OCI-LY1 (cell line): Measurements from ENCODE around the gene KCNH1.

Experiments
- EZH2 ChIP-seq: fragments of 200-600 bp; sonication (generic), shearing (Covaris generic); IDR thresholded peaks from 2 replicates; pipeline ENCODE4 v1.8.0; 2017; ENCODE audit warnings: borderline replicate concordance, mixed run types, mild to moderate bottlenecking, antibody characterized with exemption, low read length, moderate library complexity, mixed read lengths
- TF ChIP-seq, protein P1 (sequence below): fragments of 200-600 bp; sonication (generic), shearing (Covaris generic); IDR thresholded peaks from 2 replicates; pipeline ENCODE4 v1.5.1; 2017; ENCODE audit warnings: mild to moderate bottlenecking, antibody characterized with exemption, low read length, moderate library complexity, mixed read lengths

DNA sequence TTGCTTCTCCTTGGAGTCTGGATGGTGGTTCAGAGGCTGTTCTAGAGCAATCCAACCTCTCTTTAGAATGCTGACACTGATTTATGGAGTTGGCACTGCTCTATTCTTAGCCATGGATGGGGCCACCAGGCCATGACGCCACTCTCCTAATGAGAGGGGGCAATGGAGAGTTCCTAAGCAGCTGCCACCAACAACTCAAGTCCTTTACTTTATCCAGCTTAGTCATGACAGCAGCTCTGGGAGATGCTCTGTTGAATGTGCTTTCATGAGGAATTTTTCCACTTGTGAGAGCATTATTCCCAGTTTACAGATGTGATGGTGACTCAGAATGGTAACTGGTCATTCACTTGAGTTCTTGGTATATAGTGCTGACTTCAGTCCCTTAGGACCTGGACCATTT is 438.9 kb downstream of the KCNH1 start:
- TF ChIP-seq, protein P1, sequence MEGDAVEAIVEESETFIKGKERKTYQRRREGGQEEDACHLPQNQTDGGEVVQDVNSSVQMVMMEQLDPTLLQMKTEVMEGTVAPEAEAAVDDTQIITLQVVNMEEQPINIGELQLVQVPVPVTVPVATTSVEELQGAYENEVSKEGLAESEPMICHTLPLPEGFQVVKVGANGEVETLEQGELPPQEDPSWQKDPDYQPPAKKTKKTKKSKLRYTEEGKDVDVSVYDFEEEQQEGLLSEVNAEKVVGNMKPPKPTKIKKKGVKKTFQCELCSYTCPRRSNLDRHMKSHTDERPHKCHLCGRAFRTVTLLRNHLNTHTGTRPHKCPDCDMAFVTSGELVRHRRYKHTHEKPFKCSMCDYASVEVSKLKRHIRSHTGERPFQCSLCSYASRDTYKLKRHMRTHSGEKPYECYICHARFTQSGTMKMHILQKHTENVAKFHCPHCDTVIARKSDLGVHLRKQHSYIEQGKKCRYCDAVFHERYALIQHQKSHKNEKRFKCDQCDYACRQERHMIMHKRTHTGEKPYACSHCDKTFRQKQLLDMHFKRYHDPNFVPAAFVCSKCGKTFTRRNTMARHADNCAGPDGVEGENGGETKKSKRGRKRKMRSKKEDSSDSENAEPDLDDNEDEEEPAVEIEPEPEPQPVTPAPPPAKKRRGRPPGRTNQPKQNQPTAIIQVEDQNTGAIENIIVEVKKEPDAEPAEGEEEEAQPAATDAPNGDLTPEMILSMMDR: no peak
- TF ChIP-seq EZH2: no peak
